ENCODE results near the gene ERCC2.
"Not testable (repeated sequence)": the region's sequence is repeated elsewhere in the genome, so short reads cannot be mapped to it uniquely, and the experiment has no call there.

The ERCC2 gene

DNA sequence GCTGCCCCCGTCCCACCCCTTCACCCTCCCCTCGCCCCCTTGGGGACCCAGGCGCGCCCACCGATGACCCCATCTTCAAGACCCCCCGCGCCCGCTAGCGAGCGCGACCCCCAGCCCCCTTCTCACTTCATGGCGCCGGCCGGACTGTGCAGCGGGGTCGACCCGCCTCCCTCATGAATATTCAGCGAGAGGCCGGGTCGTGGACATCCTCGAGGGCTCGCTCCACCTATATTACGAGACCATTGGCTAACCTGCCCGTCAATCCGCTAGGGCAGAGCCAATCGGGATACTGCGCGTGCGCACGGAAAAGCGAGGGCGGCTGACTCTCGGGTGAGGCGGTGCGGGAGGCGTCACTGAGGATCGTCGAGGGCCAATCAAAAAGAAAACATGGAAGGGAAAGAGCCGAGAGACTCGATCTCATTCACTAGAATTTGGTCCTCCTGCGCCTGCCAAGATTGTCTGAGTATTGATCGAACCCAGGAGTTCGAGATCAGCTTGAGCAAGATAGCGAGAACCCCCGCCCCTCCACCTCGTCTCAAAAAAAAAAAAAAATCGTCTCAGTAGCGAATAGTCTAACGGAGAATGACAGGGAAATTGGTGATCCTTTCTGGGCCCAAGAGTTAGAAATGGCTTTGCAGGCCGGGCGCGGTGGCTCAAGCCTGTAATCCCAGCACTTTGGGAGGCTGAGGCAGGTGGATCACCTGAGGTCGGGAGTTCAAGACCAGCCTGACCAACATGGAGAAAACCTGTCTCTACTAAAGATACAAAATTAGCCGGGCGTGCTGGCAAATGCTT lies at the start of gene ERCC2:
ERCC2 (minus strand) TSS at position 164 of the 795 bp plus-strand sequence; CDS start at position 131, 33 bp downstream.
- H3K4me3 ChIP-seq (ENCODE audit: low read depth, low read length), result peak within 1 kb of the TSS; percentile 84

- H3K4me3 ChIP-seq (ENCODE audit: low read depth, low read length), result no peak overlapping the region
Observed at GRCh38 chr19:45419895-45420294, 49.5 kb upstream of the ERCC2 start.

GRCh38 chr19:45419396-45419795 lies 49.0 kb upstream of the ERCC2 start:
- no peak overlapping the region for H3K4me3 ChIP-seq (ENCODE audit: low read depth, low read length)

- no peak overlapping the region for H3K4me3 ChIP-seq (ENCODE audit: low read depth, low read length)
Observed at GRCh38 chr19:45418802-45419201, 48.4 kb upstream of the ERCC2 start.

GRCh38 chr19:45417151-45417550 lies 46.8 kb upstream of the ERCC2 start:
- no peak overlapping the region for H3K4me3 ChIP-seq (ENCODE audit: low read depth, low read length)

DNA sequence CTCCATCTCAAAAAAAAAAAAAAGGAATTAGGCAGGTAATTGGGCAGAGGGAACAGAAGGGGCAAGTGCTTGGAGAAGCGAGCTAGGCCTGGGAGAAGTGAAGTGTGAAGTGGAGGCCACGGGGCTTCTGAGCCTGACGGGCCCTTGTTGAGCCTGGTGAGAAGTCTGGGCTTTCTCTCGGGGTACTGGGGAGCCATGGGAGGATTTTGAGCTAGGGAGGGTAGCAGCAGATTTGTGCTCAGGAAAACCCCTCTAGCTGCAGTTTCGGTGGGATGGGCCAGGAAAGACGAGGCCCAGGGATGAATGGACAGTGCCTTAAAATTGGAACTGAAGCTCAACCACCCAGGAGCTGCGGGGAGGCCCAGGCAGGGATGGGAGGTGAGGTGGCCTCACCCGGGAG lies 44.1 kb upstream of the ERCC2 start:
- no peak overlapping the region for H3K4me3 ChIP-seq (ENCODE audit: low read depth, low read length)

GRCh38 chr19:45413497-45413896 lies 43.1 kb upstream of the ERCC2 start:
- H3K4me3 ChIP-seq (ENCODE audit: low read depth, low read length), result no peak overlapping the region

DNA sequence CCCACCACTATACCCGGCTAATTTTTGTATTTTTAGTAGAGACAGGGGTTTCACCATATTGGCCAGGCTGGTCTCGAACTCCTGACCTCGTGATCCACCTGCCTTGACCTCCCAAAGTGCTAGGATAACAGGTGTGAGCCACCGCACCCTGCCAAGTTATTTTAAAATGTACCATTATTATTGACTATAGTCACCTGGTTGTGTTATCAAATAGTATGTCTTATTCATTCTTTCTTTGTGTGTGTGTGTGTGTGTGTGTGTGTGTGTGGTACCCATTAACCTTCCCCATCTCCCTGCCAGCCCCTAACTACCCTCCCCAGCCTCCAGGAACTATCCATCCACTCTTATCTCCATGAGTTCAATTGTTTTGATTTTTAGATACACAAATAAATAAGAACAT lies 40.0 kb upstream of the ERCC2 start:
- not testable (repeated sequence) for H3K4me3 ChIP-seq (ENCODE audit: low read depth, low read length)

DNA sequence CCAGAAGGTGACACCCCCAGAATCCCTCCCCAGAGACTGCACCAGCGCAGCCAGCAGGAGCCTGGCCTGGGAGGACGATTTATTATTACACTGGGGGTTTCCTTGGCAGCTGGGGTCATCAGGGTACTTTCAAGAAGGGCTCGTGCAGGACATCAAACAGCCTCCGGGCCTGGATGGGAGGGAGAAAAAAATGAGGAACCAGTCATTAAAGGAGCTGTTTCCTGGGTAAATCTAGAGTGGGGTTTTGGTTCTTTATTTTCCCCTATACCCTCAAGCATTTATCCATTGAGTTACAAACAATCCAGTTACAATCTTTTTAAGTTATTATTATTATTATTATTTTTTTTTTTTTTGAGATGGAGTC lies 39.2 kb upstream of the ERCC2 start:
- H3K4me3 ChIP-seq (ENCODE audit: low read depth, low read length), result no peak overlapping the region

DNA sequence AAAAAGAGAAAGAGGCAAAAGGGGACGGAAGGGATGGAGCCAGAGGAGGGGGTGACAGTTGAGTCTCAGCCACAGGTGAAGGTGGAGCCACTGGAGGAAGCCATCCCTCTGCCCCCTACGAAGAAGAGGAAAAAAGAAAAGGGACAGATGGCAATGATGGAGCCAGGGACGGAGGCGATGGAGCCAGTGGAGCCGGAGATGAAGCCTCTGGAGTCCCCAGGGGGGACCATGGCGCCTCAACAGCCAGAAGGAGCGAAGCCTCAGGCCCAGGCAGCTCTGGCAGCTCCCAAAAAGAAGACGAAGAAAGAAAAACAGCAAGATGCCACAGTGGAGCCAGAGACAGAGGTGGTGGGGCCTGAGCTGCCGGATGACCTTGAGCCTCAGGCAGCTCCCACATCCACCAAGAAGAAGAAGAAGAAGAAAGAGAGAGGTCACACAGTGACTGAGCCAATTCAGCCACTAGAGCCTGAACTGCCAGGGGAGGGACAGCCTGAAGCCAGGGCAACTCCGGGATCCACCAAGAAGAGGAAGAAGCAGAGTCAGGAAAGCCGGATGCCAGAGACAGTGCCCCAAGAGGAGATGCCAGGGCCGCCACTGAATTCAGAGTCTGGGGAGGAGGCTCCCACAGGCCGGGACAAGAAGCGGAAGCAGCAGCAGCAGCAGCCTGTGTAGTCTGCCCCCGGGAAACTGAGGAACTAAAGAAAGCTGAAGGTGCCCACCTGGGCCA lies 38.6 kb upstream of the ERCC2 start:
- no peak overlapping the region for H3K4me3 ChIP-seq (ENCODE audit: low read depth, low read length)

DNA sequence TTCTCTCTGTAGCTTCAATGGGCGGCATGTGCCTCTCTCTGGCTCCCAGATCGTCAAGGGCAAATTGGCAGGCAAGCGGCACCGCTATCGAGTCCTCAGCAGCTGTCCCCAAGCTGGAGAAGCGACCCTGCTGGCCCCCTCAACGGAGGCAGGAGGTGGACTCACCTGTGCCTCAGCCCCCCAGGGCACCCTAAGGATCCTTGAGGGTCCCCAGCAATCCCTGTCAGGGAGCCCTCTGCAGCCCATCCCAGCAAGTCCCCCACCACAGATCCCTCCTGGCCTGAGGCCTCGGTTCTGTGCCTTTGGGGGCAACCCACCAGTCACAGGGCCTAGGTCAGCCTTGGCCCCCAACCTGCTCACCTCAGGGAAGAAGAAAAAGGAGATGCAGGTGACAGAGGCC lies 37.7 kb upstream of the ERCC2 start:
- H3K4me3 ChIP-seq (ENCODE audit: low read depth, low read length), result no peak overlapping the region

GRCh38 chr19:45407585-45407984 lies 37.2 kb upstream of the ERCC2 start:
- peak overlapping the region; percentile 96 for H3K4me3 ChIP-seq (ENCODE audit: low read depth, low read length)

DNA sequence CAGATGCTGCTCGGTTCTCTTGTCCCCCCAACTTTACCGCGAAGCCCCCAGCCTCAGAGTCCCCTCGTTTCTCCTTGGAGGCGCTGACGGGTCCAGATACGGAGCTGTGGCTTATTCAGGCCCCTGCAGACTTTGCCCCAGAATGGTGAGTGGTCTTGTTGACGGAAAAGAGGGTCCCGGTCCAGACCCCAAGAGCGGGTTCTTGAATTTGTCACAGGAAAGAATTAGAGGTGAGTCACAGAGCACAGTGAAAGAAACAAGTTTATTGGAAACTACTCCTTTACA lies 36.7 kb upstream of the ERCC2 start:
- peak overlapping the region; percentile 96 for H3K4me3 ChIP-seq (ENCODE audit: low read depth, low read length)

- peak within 1 kb of the TSS; percentile 96 for H3K4me3 ChIP-seq (ENCODE audit: low read depth, low read length)
Observed at GRCh38 chr19:45406226-45407090, 36.1 kb upstream of the ERCC2 start, which contains the start of gene POLR1G. TSS of gene POLR1G (plus strand) at chr19:45406644. CDS start at chr19:45406697, 53 bp downstream.

GRCh38 chr19:45405435-45406225 lies 35.3 kb upstream of the ERCC2 start:
- peak overlapping the region; percentile 96 for H3K4me3 ChIP-seq (ENCODE audit: low read depth, low read length)

DNA sequence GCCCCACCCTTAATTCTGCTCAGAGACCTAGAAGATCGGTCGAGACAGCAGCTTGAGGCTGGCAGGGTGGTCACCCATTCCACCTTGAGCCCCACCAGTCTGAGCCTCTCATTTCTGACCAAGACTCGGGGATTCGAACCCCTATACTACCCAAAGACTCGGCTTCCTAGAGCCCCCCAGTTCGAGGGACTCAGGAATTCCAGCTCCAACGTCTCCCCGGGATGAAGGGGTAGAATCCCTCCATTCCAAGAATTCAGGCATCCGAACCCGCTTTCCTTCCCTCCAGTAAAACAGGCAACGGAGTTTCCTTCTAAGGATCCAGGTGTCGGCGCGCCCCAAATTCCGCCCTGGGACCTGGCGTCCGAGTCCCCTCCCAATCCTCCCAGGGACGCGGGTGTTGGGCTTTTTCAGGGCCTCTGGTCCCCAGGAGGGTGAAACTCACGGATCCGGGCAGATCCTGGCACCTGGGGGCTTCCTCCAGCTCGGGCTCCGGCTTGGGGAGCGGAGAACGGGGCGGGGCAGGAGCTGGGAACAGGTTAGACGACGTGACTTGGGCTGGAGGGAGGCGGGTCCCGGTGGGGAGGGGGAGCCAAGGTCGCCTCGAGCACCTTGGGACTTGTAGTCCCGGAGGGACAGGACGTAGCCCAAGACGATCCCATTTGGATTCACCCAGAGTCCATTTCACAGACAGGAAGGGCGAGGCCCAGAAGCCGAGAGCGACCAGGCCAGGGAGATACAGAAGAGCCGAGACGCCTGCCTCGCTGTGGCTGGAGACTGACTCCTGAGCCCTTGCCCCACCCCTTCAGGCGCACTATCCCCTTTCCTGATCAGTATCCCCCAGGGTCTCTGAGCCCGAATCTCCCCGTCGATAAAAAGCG lies 34.4 kb upstream of the ERCC2 start, which contains the start of gene PPP1R13L:
PPP1R13L (minus strand) TSS at position 513 of the 878 bp plus-strand sequence. CDS start 6,751 bp downstream, outside the sequence.
- peak within 1 kb of the TSS; percentile 96 for H3K4me3 ChIP-seq (ENCODE audit: low read depth, low read length)

DNA sequence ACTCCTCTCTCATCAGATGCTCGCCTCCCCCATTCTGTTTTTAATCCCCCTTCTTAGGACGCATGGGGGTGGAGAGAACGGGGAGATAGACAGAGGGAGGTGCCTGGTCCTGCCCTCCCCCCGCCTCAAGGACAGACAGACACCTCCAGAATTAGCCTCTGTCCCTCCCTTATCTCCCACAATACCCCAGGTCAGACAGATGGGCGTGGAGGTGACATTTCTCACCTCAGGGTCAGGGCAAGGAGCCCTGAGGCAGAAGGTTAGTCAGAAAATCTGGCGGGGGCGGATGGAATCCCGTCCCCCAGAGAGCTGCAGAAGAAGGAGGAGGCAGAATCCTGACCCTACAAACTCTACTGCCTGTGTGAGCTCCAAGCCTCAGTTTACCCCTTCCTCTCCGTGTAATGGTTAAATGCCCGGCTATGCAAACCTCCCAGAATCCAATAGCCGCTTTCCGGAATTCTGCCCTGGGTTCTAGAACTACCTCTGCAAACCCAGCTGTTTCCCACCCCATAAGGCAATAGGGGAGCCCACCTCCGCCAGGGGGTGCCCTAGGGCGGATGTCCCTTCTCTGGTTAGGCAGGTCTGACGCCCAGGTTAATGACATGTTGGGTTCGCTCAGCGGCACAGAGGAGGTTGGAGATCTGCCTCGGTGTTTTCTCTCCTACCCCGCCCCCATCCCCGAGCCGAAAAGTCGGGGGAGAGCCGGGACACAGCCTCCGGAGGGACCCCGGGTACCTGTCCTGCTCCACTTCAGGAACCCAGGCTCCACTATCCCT lies 33.6 kb upstream of the ERCC2 start:
- H3K4me3 ChIP-seq (ENCODE audit: low read depth, low read length), result peak overlapping the region; percentile 96

DNA sequence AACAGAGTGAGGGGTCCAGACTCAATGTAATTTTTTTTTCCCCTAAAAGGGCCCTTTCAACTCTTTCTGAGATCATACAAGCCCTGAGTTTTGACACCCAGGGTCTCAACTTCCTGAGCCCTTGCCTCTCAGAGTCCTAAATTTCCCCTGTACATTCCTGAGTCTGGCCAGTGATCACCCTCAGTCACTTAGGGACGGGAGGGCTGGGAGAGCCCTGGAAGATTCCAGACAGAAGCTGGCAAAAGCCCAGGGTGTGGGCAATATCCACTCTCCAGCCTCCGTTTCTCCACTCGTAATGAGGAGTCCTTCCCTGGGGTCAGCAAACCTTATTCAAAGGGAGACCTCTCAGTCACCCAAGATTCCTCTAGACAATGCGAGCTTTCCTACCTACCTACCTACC lies 32.9 kb upstream of the ERCC2 start:
- H3K4me3 ChIP-seq (ENCODE audit: low read depth, low read length), result no peak overlapping the region
